ENCODE data around the gene C1orf21.

The C1orf21 gene

DNA sequence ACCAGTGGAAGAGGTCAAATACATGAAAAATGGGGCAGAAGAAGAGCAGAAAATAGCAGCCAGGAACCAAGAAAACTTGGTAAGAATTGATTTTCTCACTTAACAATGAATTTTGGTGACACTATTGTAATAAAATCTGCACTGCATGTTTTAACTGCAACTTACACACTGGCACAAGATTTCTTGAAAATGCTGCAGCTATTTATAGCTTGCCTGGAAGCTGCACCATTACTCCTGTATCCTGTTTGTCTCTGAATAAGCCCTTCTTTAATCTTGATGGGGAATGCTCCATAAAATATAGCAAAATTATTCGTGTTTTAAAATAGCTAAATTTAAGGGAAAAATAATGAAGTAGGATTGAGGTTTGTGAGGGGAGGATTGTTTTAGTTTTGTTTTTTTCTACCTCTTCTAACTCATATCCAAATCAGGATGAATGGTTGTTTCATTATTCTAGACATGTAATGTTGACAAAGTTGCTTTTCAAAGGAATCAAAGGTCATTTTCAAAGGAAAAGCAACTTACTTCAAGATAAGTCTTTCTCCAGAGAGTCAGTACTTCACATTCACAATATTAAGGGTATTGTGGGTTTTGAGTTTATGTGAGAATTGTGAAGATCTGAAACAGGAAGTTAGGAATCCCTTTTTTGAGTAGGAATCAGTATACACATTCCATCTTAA, 120.9 kb downstream of the C1orf21 start:
- H3K9me3 ChIP-seq (ENCODE audit: insufficient read depth, low read depth, low read length) = no peaks in the 10 kb centered on the region
- H3K4me3 ChIP-seq (ENCODE audit: low read depth, low read length) = no peak overlapping the region
- no peaks in the 10 kb centered on the region for H3K79me1 ChIP-seq (ENCODE audit: low read length)
- no peaks in the 10 kb centered on the region for H3K79me2 ChIP-seq (ENCODE audit: control insufficient read depth, insufficient read depth, low read length, poor library complexity)
- no peak overlapping the region for H3K18ac ChIP-seq (ENCODE audit: low read length)
- H2BK5ac ChIP-seq (ENCODE audit: low read depth, low read length, poor library complexity) = no peak overlapping the region
- H3K23ac ChIP-seq (ENCODE audit: low read length) = no peak overlapping the region
- WGBS (ENCODE audit: extremely low coverage, insufficient coverage, insufficient read length) = 100% methylated on average over 1 of the region's 1 CpG
- no peak overlapping the region for H2AFZ ChIP-seq (ENCODE audit: insufficient read depth, low read length, poor library complexity)
- H3K4me1 ChIP-seq (ENCODE audit: control insufficient read depth in 1 of 2, insufficient read depth in 2 of 2, low read length in 2 of 2) = peaks cover 4% of the 10 kb centered on the region in 2 experiments
- H3K9ac ChIP-seq (ENCODE audit: low read length) = no peak overlapping the region
- no peak overlapping the region for H3K27ac ChIP-seq (ENCODE audit: low read depth, low read length)
- no peak overlapping the region for H2AK5ac ChIP-seq (ENCODE audit: low read length)
- no peak overlapping the region for H4K91ac ChIP-seq (ENCODE audit: low read depth, low read length)
- H4K12ac ChIP-seq (ENCODE audit: low read depth, low read length) = no peak overlapping the region
- peaks cover 0 to 2% of the 10 kb centered on the region in 2 experiments for H3K36me3 ChIP-seq (ENCODE audit: control insufficient read depth in 1 of 2, insufficient read depth in 2 of 2, low read length in 2 of 2)
- H3K14ac ChIP-seq (ENCODE audit: low read length) = no peak overlapping the region
- no peak overlapping the region for H2BK12ac ChIP-seq (ENCODE audit: low read length)
- H3K4ac ChIP-seq (ENCODE audit: low read depth, low read length) = no peak overlapping the region
- H3K27me3 ChIP-seq (ENCODE audit: insufficient read depth, low read length) = no peaks in the 10 kb centered on the region
- H3K4me2 ChIP-seq (ENCODE audit: low read length) = no peak overlapping the region
- DNase-seq = no peak
- H2BK120ac ChIP-seq (ENCODE audit: insufficient read depth, low read length, poor library complexity) = no peak overlapping the region
- H4K8ac ChIP-seq (ENCODE audit: low read depth, low read length) = no peak overlapping the region

DNA sequence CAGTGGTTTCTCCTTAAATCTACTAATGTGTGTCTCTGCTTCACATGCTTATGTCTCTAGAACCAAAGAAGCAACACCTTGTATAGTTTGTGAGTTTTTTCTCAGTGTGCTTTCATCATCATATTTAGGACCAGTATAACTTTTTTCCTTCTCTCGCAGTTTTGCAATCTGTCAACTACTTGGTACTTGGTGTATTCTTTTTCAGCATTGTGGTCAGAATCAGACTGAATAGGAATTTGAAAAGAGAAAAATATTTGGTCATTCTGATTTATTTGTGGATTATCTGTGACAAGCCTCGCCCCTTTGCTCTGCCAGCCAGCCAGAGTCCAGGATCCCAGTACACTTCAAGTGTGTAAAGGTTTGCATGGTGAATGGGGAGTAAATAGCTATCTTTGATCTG, 122.3 kb downstream of the C1orf21 start:
- H3K27ac ChIP-seq (ENCODE audit: low read depth, low read length) = no peak overlapping the region
- no peak for DNase-seq
- no peak overlapping the region for H2BK12ac ChIP-seq (ENCODE audit: low read length)
- no peak overlapping the region for H3K4me2 ChIP-seq (ENCODE audit: low read length)
- H3K23ac ChIP-seq (ENCODE audit: low read length) = no peak overlapping the region
- H3K9ac ChIP-seq (ENCODE audit: low read length) = no peak overlapping the region
- no peak overlapping the region for H2AFZ ChIP-seq (ENCODE audit: insufficient read depth, low read length, poor library complexity)
- no peak overlapping the region for H3K4ac ChIP-seq (ENCODE audit: low read depth, low read length)
- no peak overlapping the region for H4K91ac ChIP-seq (ENCODE audit: low read depth, low read length)
- H3K4me3 ChIP-seq (ENCODE audit: low read depth, low read length) = no peak overlapping the region
- no peak overlapping the region for H2AK5ac ChIP-seq (ENCODE audit: low read length)
- H4K12ac ChIP-seq (ENCODE audit: low read depth, low read length) = no peak overlapping the region
- no peak overlapping the region for H3K14ac ChIP-seq (ENCODE audit: low read length)
- H3K36me3 ChIP-seq (ENCODE audit: control insufficient read depth in 1 of 2, insufficient read depth in 2 of 2, low read length in 2 of 2) = peaks cover 0 to 2% of the 10 kb centered on the region in 2 experiments
- WGBS (ENCODE audit: extremely low coverage, insufficient coverage, insufficient read length) = no CpG with 5 or more reads among the region's 2 CpGs
- H3K4me1 ChIP-seq (ENCODE audit: control insufficient read depth in 1 of 2, insufficient read depth in 2 of 2, low read length in 2 of 2) = peaks cover 6 to 7% of the 10 kb centered on the region in 2 experiments
- H2BK5ac ChIP-seq (ENCODE audit: low read depth, low read length, poor library complexity) = no peak overlapping the region
- H3K9me3 ChIP-seq (ENCODE audit: insufficient read depth, low read depth, low read length) = no peaks in the 10 kb centered on the region
- H3K79me1 ChIP-seq (ENCODE audit: low read length) = peaks cover 4% of the 10 kb centered on the region
- no peaks in the 10 kb centered on the region for H3K79me2 ChIP-seq (ENCODE audit: control insufficient read depth, insufficient read depth, low read length, poor library complexity)
- no peak overlapping the region for H4K8ac ChIP-seq (ENCODE audit: low read depth, low read length)
- no peak overlapping the region for H3K18ac ChIP-seq (ENCODE audit: low read length)
- H2BK120ac ChIP-seq (ENCODE audit: insufficient read depth, low read length, poor library complexity) = no peak overlapping the region
- H3K27me3 ChIP-seq (ENCODE audit: insufficient read depth, low read length) = no peaks in the 10 kb centered on the region

DNA sequence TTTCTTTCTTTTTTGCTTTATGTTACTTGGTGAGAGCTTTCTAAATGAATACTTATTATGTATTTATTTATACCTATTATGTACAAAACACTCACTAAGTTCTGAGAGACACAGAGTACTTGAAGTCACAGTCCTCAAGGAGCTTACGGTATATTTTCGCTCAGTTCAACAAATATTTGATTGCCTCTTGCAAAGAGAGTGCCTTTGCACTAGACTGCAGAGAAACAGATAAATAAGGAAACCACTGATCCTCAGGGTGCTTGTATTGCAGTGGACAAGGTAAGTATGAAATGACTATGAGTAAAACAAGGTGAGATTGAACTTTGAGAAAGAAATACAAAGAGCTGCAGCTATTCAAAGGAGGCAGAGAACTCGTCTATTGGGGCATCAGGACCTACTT, 123.3 kb downstream of the C1orf21 start:
- no CpG with 5 or more reads among the region's 3 CpGs for WGBS (ENCODE audit: extremely low coverage, insufficient coverage, insufficient read length)
- Histone ChIP-seq H3K9me3 (ENCODE audit: insufficient read depth, low read depth, low read length) (no peaks in the 10 kb centered on the region), H2AFZ (ENCODE audit: insufficient read depth, low read length, poor library complexity) (no peak overlapping the region), H3K79me1 (ENCODE audit: low read length) (peaks cover 4% of the 10 kb centered on the region), H3K27ac (ENCODE audit: low read depth, low read length) (no peak overlapping the region), H3K18ac (ENCODE audit: low read length) (no peak overlapping the region), H3K36me3 (ENCODE audit: control insufficient read depth in 1 of 2, insufficient read depth in 2 of 2, low read length in 2 of 2) (peaks cover 0 to 2% of the 10 kb centered on the region in 2 experiments), H2BK5ac (ENCODE audit: low read depth, low read length, poor library complexity) (no peak overlapping the region), H3K4me1 (ENCODE audit: control insufficient read depth in 1 of 2, insufficient read depth in 2 of 2, low read length in 2 of 2) (peaks cover 3 to 4% of the 10 kb centered on the region in 2 experiments), H3K79me2 (ENCODE audit: control insufficient read depth, insufficient read depth, low read length, poor library complexity) (no peaks in the 10 kb centered on the region), H3K27me3 (ENCODE audit: insufficient read depth, low read length) (no peaks in the 10 kb centered on the region), H2BK120ac (ENCODE audit: insufficient read depth, low read length, poor library complexity) (no peak overlapping the region), H4K12ac (ENCODE audit: low read depth, low read length) (no peak overlapping the region), H3K23ac (ENCODE audit: low read length) (no peak overlapping the region), H2BK12ac (ENCODE audit: low read length) (no peak overlapping the region), H4K8ac (ENCODE audit: low read depth, low read length) (no peak overlapping the region), H3K9ac (ENCODE audit: low read length) (no peak overlapping the region), H3K4me2 (ENCODE audit: low read length) (no peak overlapping the region), H3K4ac (ENCODE audit: low read depth, low read length) (no peak overlapping the region), H2AK5ac (ENCODE audit: low read length) (no peak overlapping the region), H3K4me3 (ENCODE audit: low read depth, low read length) (no peak overlapping the region), H4K91ac (ENCODE audit: low read depth, low read length) (no peak overlapping the region), H3K14ac (ENCODE audit: low read length) (no peak overlapping the region)
- no peak for DNase-seq

DNA sequence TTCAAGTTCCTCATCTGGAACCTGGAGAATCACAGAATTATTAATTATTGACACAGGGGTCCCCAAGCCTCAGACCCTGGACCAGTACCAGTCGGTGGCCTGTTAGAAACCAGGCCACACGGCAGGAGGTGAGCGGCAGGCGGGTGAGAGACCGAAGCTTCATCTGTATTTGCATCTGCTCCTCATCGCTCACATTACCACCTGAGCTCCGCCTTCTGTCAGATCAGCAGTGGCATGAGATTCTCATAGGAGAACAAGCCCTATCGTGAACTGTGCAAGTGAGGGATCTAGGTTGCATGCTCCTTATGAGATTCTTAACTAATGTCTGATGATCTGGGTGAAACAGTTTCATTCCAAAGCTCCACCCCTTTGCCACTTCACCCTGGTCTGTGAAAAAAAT, 125.9 kb downstream of the C1orf21 start:
- WGBS (ENCODE audit: extremely low coverage, insufficient coverage, insufficient read length) = no CpG with 5 or more reads among the region's 8 CpGs
- no peak overlapping the region for H3K4me2 ChIP-seq (ENCODE audit: low read length)

More for the DNA sequence above, 125.9 kb downstream of the C1orf21 start:
- H3K9me3 ChIP-seq (ENCODE audit: insufficient read depth, low read depth, low read length) = no peaks in the 10 kb centered on the region
- H4K8ac ChIP-seq (ENCODE audit: low read depth, low read length) = no peak overlapping the region
- no peak overlapping the region for H3K14ac ChIP-seq (ENCODE audit: low read length)
- H2AK5ac ChIP-seq (ENCODE audit: low read length) = no peak overlapping the region
- peaks cover 4% of the 10 kb centered on the region for H3K79me1 ChIP-seq (ENCODE audit: low read length)
- H3K4ac ChIP-seq (ENCODE audit: low read depth, low read length) = no peak overlapping the region
- no peak overlapping the region for H2BK5ac ChIP-seq (ENCODE audit: low read depth, low read length, poor library complexity)
- H3K27ac ChIP-seq (ENCODE audit: low read depth, low read length) = no peak overlapping the region
- H3K4me1 ChIP-seq (ENCODE audit: control insufficient read depth in 1 of 2, insufficient read depth in 2 of 2, low read length in 2 of 2) = peaks cover 3 to 4% of the 10 kb centered on the region in 2 experiments
- no peaks in the 10 kb centered on the region for H3K79me2 ChIP-seq (ENCODE audit: control insufficient read depth, insufficient read depth, low read length, poor library complexity)
- H2BK120ac ChIP-seq (ENCODE audit: insufficient read depth, low read length, poor library complexity) = no peak overlapping the region
- H4K91ac ChIP-seq (ENCODE audit: low read depth, low read length) = no peak overlapping the region
- H4K12ac ChIP-seq (ENCODE audit: low read depth, low read length) = no peak overlapping the region
- H2BK12ac ChIP-seq (ENCODE audit: low read length) = no peak overlapping the region
- no peak overlapping the region for H3K23ac ChIP-seq (ENCODE audit: low read length)
- no peak overlapping the region for H3K4me3 ChIP-seq (ENCODE audit: low read depth, low read length)
- H3K9ac ChIP-seq (ENCODE audit: low read length) = no peak overlapping the region
- DNase-seq = no peak
- H2AFZ ChIP-seq (ENCODE audit: insufficient read depth, low read length, poor library complexity) = no peak overlapping the region
- peaks cover 0 to 2% of the 10 kb centered on the region in 2 experiments for H3K36me3 ChIP-seq (ENCODE audit: control insufficient read depth in 1 of 2, insufficient read depth in 2 of 2, low read length in 2 of 2)
- H3K18ac ChIP-seq (ENCODE audit: low read length) = no peak overlapping the region
- no peaks in the 10 kb centered on the region for H3K27me3 ChIP-seq (ENCODE audit: insufficient read depth, low read length)

Measured in trophoblast cell (in vitro differentiated cells and primary cell).